ENCODE measurements around the gene RXFP1.

Gene RXFP1

GRCh38 chr4:158578476-158578875, 56.8 kb downstream of the RXFP1 start:
- peak; percentile 68 for ATAC-seq
- no peak for TF ChIP-seq ISL1 (CRISPR knock-in tag; IDR thresholded peaks at IDR 0.05)
- no peak for TF ChIP-seq CREB5 (CRISPR knock-in tag; IDR thresholded peaks at IDR 0.05; ENCODE audit: low read depth)
- TF ChIP-seq RARB (CRISPR knock-in tag; IDR thresholded peaks at IDR 0.05): no peak
- no peak for TF ChIP-seq OSR1 (CRISPR knock-in tag; IDR thresholded peaks at IDR 0.05)

- no peak for TF ChIP-seq ZFP3 (CRISPR knock-in tag; IDR thresholded peaks at IDR 0.05)
- TF ChIP-seq OSR1 (CRISPR knock-in tag; IDR thresholded peaks at IDR 0.05): no peak
- no peak for TF ChIP-seq TSHZ2 (CRISPR knock-in tag; IDR thresholded peaks at IDR 0.05)
- TF ChIP-seq ESRRG (CRISPR knock-in tag; IDR thresholded peaks at IDR 0.05): no peak
- no peak for TF ChIP-seq PPARA (CRISPR knock-in tag; IDR thresholded peaks at IDR 0.05; ENCODE audit: borderline replicate concordance)
- TF ChIP-seq GLIS3 (CRISPR knock-in tag; IDR thresholded peaks at IDR 0.05): no peak
- no peak for TF ChIP-seq ZC3H10 (CRISPR knock-in tag; IDR thresholded peaks at IDR 0.05)
- no peak for TF ChIP-seq CSDC2 (CRISPR knock-in tag; IDR thresholded peaks at IDR 0.05)
- no peak for TF ChIP-seq PATZ1 (CRISPR knock-in tag; IDR thresholded peaks at IDR 0.05; ENCODE audit: borderline replicate concordance)
- no peak for TF ChIP-seq ARNTL (CRISPR knock-in tag; IDR thresholded peaks at IDR 0.05; ENCODE audit: borderline replicate concordance, low read depth)
- TF ChIP-seq CSRNP3 (CRISPR knock-in tag; IDR thresholded peaks at IDR 0.05): no peak
- no peak for TF ChIP-seq CREB5 (CRISPR knock-in tag; IDR thresholded peaks at IDR 0.05; ENCODE audit: low read depth)
- no peak for TF ChIP-seq POU6F1 (CRISPR knock-in tag; IDR thresholded peaks at IDR 0.05; ENCODE audit: borderline replicate concordance, low read depth)
- ATAC-seq: no peak
Observed at GRCh38 chr4:158580064-158580463, 58.4 kb downstream of the RXFP1 start.

GRCh38 chr4:158581161-158581560, 59.5 kb downstream of the RXFP1 start:
- ATAC-seq: no peak
- TF ChIP-seq ZNF565 (CRISPR knock-in tag; conservative IDR thresholded peaks at IDR 0.05; ENCODE audit: low read depth) (no peak), TSHZ2 (CRISPR knock-in tag; IDR thresholded peaks at IDR 0.05) (no peak), SNAI2 (CRISPR knock-in tag; IDR thresholded peaks at IDR 0.05) (no peak), OSR1 (CRISPR knock-in tag; IDR thresholded peaks at IDR 0.05) (no peak), TOX (CRISPR knock-in tag; IDR thresholded peaks at IDR 0.05; ENCODE audit: borderline replicate concordance) (no peak), ISL1 (CRISPR knock-in tag; IDR thresholded peaks at IDR 0.05) (no peak), CREB5 (CRISPR knock-in tag; IDR thresholded peaks at IDR 0.05; ENCODE audit: low read depth) (no peak), ZC3H10 (CRISPR knock-in tag; IDR thresholded peaks at IDR 0.05) (no peak), RARB (CRISPR knock-in tag; IDR thresholded peaks at IDR 0.05) (no peak), BACH2 (CRISPR knock-in tag; IDR thresholded peaks at IDR 0.05; ENCODE audit: borderline replicate concordance) (no peak)

Data from SK-N-SH treated with all-trans-retinoic acid at 6 μM for 48 hours (cell line).